GM23248 (cell line): ENCODE data around the gene KRTAP3-3.

Experiments used
- EZH2 ChIP-seq: fragments of 200-600 bp; sonication (generic); IDR thresholded peaks from 2 replicates; pipeline ENCODE4 v1.6.1; 2018; ENCODE audit warnings: antibody characterized with exemption, mild to moderate bottlenecking; ENCODE audit not compliant: insufficient read depth, poor library complexity, severe bottlenecking
- EZH2phosphoT487 ChIP-seq: fragments of 200-600 bp; sonication (generic); IDR thresholded peaks from 2 replicates; pipeline ENCODE4 v1.6.1; 2018; ENCODE audit warnings: antibody characterized with exemption, moderate library complexity, mild to moderate bottlenecking, low read depth; ENCODE audit not compliant: insufficient read depth

DNA sequence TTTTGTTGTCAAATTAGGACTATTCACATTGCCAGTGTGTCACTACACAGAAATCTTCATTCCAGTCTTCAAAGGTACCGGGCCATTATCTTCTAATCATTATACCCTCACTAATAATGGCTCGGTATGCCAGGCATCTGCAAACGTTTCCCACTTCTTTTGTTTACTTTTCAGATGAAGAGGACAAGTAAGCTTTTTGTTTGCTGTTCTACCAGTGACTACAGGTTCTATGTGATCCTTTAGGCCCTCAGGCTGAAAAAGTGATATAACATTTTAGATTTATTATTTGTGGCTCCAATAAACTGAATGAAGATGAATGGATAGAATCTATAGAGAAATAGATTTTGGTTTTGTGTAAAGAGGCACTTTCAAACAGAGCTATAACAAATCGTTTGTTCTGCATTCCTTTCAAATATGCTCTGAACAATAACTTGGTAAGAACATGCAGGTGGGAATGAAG lies 15.4 kb upstream of the KRTAP3-3 start:
- TF ChIP-seq EZH2phosphoT487 (no peak), EZH2 (no peak)
